ENCODE measurements around the gene RNF144B. TPM values are rescaled to one million over a fixed set of nuclear protein-coding genes. Genes with fewer than 3 reads are reported as not detected.
"Not testable (repeated sequence)": the region's sequence is repeated elsewhere in the genome, so short reads cannot be mapped to it uniquely, and the experiment has no call there.

RNF144B gene
- total and polyA plus RNA-seq, 2 of the 8 experiments (the other 6 are each of a cell fraction or from before 2014, with no cell fraction given), result 1.8 to 11.2 TPM

- H4K5ac ChIP-seq (ENCODE audit: insufficient read length, low read depth, low read length); H3K4me3 ChIP-seq (ENCODE audit: extremely low read depth in 1 of 4, insufficient read depth in 2 of 4, low read depth in 3 of 4, low read length in 4 of 4); H2AK5ac ChIP-seq (ENCODE audit: low read depth, low read length); H3K23ac ChIP-seq (ENCODE audit: insufficient read length); H3K23me2 ChIP-seq (ENCODE audit: low read depth, low read length); H2BK120ac ChIP-seq (replicated peaks; ENCODE audit: low read depth, low read length); POLR2A ChIA-PET (ENCODE audit: partially characterized antibody); H3K9me3 ChIP-seq (ENCODE audit: insufficient read depth in 2 of 2, low read depth in 1 of 2, low read length in 1 of 2); H2BK12ac ChIP-seq (ENCODE audit: low read depth, low read length); H3K18ac ChIP-seq (ENCODE audit: extremely low read depth, low read length); H2BK5ac ChIP-seq (ENCODE audit: low read depth, low read length); H3K79me1 ChIP-seq (ENCODE audit: low read depth, low read length); H3K36me3 ChIP-seq (ENCODE audit: control insufficient read depth in 2 of 4, insufficient read depth in 4 of 4, low read length in 3 of 4); H2BK15ac ChIP-seq (ENCODE audit: low read length); H3K14ac ChIP-seq (ENCODE audit: insufficient read length); H3K9ac ChIP-seq (replicated peaks in 1 of 4; ENCODE audit: extremely low read depth in 1 of 4, low read depth in 3 of 4, low read length in 3 of 4); FAIRE-seq; H3K4me2 ChIP-seq (ENCODE audit: insufficient read depth in 1 of 2, low read depth in 2 of 2, low read length in 2 of 2); H2AFZ ChIP-seq (ENCODE audit: low read length); H3K56ac ChIP-seq (replicated peaks; ENCODE audit: insufficient read length, low read depth, low read length); H3K27ac ChIP-seq (ENCODE audit: low read depth, low read length); H2BK20ac ChIP-seq (ENCODE audit: low read length); H3K27me3 ChIP-seq (replicated peaks in 1 of 4; ENCODE audit: control insufficient read depth in 3 of 4, extremely low read depth in 1 of 4, insufficient read depth in 3 of 4, low read length in 3 of 4); H4K91ac ChIP-seq (replicated peaks; ENCODE audit: insufficient read length, low read length); H4K20me1 ChIP-seq (replicated peaks in 1 of 2; ENCODE audit: control insufficient read depth in 1 of 2, insufficient read depth in 2 of 2, low read length in 2 of 2); H4K8ac ChIP-seq (ENCODE audit: extremely low read depth, insufficient read depth, low read length); DNase-seq (ENCODE audit: low read depth in 1 of 2, low spot score in 2 of 2); H3K4ac ChIP-seq (replicated peaks; ENCODE audit: insufficient read length, low read depth, low read length): not testable (repeated sequence)
- Histone ChIP-seq H3K79me2 (ENCODE audit: control insufficient read depth in 1 of 2, insufficient read depth in 2 of 2, low read length in 2 of 2) (peaks cover 0 to 19% of the 10 kb centered on the region in 2 experiments; a peak in 3 of 4 replicates), H3K4me1 (replicated peaks in 1 of 4; ENCODE audit: control insufficient read depth in 3 of 4, insufficient read depth in 4 of 4, low read length in 3 of 4) (peaks cover 3 to 19% (median 10%) of the 10 kb centered on the region in 4 experiments)
- WGBS, 2 experiments (ENCODE audit: extremely low coverage in 1 of 2, insufficient coverage in 1 of 2, insufficient read length in 1 of 2, insufficient replicate concordance in 2 of 2, low coverage in 1 of 2, low lambda C conversion rate in 2 of 2, missing lambda C conversion rate in 1 of 2), result 96% methylated on average over 4 of the region's 4 CpGs; no CpG with 5 or more reads in 1 of the 2 experiments
- CTCF ChIA-PET (ENCODE audit: partially characterized antibody), result interaction anchor here (1.0 kb wide), 1 partner anchor 29 kb away, joined by 3 read pairs; no protein-coding TSS in a partner anchor
These were observed 11.1 kb downstream of the RNF144B start for GRCh38 chr6:18398225-18398624.

All from H1 (cell line).